Measurements from ENCODE around the gene DUSP22.
"Not testable (repeated sequence)": the region's sequence is repeated elsewhere in the genome, so short reads cannot be mapped to it uniquely, and the experiment has no call there.

DUSP22 gene

GRCh38 chr6:325161-325860, 33.0 kb downstream of the DUSP22 start:
- DNase-seq (ENCODE audit: low spot score): not testable (repeated sequence)

- DNase-seq (ENCODE audit: low spot score): not testable (repeated sequence)
These were observed 33.8 kb downstream of the DUSP22 start for GRCh38 chr6:326066-326465.

- DNase-seq (ENCODE audit: low spot score): no peak
These were observed 34.7 kb downstream of the DUSP22 start for GRCh38 chr6:326896-327537.

- DNase-seq (ENCODE audit: low spot score): no peak
These were observed 35.3 kb downstream of the DUSP22 start for GRCh38 chr6:327538-328116.

GRCh38 chr6:328136-328670, 35.9 kb downstream of the DUSP22 start:
- no peak for DNase-seq (ENCODE audit: low spot score)

GRCh38 chr6:328924-329323, 36.6 kb downstream of the DUSP22 start:
- DNase-seq (ENCODE audit: low spot score): no peak

GRCh38 chr6:329888-330691, 37.8 kb downstream of the DUSP22 start:
- no peak for DNase-seq (ENCODE audit: low spot score)

GRCh38 chr6:330948-331347, 38.7 kb downstream of the DUSP22 start:
- DNase-seq (ENCODE audit: low spot score): no peak

GRCh38 chr6:331622-332521, 39.6 kb downstream of the DUSP22 start:
- DNase-seq (ENCODE audit: low spot score): no peak

- no peak for DNase-seq (ENCODE audit: low spot score)
These were observed 40.4 kb downstream of the DUSP22 start for GRCh38 chr6:332671-333070.

GRCh38 chr6:333379-334002, 41.2 kb downstream of the DUSP22 start:
- DNase-seq (ENCODE audit: low spot score): no peak

GRCh38 chr6:334536-335510, 42.5 kb downstream of the DUSP22 start:
- DNase-seq (ENCODE audit: low spot score): no peak

GRCh38 chr6:335572-335971, 43.3 kb downstream of the DUSP22 start:
- peak; percentile 51 for DNase-seq (ENCODE audit: low spot score)

- DNase-seq (ENCODE audit: low spot score): peak; percentile 72
These were observed 44.1 kb downstream of the DUSP22 start for GRCh38 chr6:336159-337114.

- DNase-seq (ENCODE audit: low spot score): no peak
These were observed 45.6 kb downstream of the DUSP22 start for GRCh38 chr6:337805-338368.

GRCh38 chr6:338815-339262, 46.6 kb downstream of the DUSP22 start:
- DNase-seq (ENCODE audit: low spot score): no peak

GRCh38 chr6:339480-339879, 47.2 kb downstream of the DUSP22 start:
- no peak for DNase-seq (ENCODE audit: low spot score)

All from pons (tissue), 1 donor.